HG03175 (cell line): ENCODE measurements around the gene ZDHHC12.
A peak's percentile ranks its signal among the peaks of the same experiment; 100 is the strongest.

Experiments
- ATAC-seq: cut with Tn5 transposase; IDR thresholded peaks from one replicate; pipeline ENCODE4 v1.9.1; 2021; ENCODE audit warnings: mild to moderate bottlenecking, moderate library complexity; ENCODE audit not compliant: unreplicated experiment

ZDHHC12 gene, protein sequence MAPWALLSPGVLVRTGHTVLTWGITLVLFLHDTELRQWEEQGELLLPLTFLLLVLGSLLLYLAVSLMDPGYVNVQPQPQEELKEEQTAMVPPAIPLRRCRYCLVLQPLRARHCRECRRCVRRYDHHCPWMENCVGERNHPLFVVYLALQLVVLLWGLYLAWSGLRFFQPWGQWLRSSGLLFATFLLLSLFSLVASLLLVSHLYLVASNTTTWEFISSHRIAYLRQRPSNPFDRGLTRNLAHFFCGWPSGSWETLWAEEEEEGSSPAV

DNA sequence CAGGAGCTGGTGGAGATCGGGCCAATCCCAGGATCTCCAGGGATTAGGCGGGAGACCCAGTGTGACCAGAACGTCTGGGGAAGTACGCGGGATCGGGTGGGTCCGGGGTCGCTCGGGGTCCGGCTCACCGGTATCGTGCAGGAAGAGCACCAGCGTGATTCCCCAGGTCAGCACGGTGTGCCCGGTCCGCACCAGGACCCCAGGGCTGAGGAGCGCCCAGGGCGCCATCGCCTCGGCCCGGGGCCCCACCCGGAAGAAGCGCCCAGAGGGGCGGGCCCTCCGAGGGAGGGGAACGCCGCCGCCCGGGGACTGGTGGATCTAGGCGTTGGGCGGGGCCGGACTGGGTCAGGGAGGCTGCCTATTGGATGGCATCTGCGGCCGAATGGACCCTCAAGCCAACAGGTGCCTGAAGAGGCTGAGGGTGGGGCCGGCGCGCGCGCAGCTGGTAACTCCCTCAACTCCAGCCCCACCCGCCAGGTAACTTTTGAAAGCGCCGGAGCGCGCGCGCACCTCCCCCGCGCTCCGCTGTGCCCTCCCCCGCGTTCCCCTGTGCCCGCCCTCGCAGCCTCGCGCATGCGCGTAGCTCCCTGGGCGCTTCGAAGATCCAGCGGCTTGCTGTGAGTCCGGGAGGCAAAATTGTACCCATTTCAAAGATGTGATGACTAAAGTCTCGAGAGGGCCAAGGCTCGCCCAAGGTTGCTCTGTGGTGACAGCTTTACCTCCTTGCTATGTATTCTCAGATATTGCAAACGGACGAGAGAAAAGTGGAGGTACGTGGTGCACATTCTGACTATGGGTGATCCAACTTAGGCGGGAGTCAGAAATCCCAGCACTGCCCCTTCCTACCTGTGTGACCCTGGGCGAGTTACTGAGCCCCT, at the start of gene ZDHHC12:
ZDHHC12 (minus strand) TSS at position 262 of the 878 bp plus-strand sequence; CDS start at position 228, 34 bp downstream.
- ATAC-seq: peak; percentile 96

DNA sequence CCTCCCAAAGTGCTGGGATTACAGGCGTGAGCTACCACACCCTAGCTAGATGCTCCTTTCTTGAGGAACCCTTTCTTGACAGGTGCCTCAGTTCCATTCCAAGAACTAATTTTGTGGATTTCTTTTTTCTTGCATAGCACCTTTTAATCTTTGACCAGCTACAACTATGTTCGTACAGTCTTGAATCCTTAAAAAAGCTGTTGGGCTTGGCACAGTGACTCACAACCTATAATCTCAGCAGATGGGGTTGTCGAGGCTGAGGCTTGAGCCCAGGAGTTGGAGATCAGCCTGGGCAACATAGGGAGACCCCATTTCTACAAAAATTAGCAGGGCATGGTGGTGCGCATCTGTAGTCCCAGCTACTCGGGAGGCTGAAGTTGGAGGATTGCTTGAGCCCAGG, 49.1 kb upstream of the ZDHHC12 start:
- ATAC-seq: no peak

DNA sequence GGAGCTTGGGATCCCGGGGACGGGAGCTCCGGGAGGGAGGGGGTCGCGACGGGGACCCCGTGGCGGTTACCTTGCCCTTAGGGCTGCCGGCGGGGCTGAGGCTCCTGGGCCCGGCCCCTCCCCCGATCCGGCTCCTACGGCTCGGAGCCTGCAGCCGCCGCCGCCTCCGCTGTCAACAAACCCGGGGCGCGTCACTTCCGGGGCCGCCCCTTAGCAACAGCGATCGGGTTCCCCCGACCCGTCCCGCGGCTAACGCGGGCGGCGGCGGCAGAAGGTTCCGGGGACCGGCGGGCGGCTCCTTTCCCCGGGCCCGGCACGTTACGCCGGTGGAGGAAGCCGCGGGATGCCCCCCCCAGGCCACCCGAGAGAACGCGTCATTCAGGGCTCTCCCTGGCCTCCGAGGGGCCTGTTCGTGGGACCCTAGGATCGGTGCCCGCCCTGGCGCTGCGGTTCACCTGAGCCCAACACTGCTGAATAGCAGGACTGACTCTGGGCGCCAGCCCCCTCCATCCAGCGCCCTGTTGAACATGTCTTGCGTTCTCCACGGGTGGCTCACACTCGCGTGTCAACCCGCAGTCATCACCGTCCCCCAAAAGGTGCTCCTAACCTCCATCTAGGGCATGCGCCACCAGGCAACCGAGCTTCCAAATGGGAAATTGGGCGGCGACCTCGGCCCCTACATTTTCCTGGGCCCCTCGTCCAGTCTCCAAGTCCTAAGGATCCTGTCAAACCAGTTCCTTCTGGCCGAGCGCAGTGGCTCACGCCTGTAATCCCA, 48.0 kb upstream of the ZDHHC12 start, which contains the start of gene ZER1:
ZER1 (minus strand) TSS at position 183 of the 775 bp plus-strand sequence. CDS start 16,362 bp downstream, outside the sequence.
- peak; percentile 94 for ATAC-seq

DNA sequence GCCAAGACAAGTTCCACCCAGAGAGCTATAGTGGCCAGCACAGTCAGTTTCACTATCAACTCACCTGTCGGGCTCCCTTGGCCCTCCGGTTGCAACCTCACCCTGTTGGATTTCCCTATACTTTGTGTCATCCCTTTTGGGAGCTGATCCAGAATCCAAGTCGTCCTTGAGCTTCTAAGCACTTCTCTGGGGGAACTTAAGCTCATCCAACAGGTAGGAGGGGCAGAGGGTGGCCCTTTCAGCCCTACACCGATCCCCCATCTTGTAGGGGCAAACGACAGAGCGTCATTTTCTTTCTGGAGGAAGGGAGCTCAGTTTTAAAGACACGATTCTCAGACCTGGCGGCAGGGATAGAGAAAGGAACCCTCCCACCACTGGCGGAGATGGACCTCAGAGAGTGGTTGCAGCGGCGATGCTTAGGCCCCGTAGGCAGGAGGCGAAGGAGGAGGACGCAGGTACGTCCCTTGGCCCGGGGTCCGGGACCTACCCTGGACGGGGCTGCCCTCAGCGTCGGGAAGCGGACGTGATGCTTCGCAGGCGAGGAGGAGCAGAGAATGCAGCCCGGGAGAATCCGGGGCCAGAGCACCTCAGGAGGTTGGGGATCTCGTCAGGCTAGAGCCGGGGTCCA, 47.3 kb upstream of the ZDHHC12 start:
- peak; percentile 20 for ATAC-seq

DNA sequence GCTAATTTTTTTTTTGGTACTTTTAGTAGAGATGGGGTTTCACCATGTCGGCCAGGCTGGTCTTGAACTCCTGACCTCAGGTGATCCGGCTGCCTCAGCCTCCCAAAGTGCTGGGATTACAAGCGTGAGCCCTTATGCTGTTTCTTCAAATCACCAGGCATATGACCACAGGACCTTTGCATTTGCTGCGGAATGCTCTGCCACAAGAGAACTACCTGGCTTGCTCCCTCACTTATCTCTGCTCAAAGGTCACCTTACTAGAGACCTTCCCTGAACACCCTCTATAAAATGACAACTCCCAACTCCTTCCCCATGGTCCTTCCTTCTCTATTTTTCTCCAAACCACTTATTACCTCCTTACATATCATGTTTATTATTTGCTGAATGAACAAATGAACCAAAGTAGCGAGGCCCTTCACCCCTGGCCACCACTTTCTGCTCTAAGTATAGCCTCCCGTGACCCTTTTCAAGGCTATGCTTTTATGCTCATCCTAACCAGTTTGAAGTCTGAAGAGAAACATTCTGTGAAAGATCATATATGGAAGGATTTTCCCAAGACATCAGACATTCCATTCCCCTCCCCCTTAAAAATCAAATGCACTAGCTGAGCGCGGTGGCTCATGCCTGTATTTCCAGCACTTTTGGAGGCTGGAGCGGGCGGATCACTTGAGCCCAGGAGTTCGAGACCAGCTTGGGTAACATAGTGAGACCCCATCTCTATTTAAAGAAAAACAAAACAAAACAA, 46.5 kb upstream of the ZDHHC12 start:
- ATAC-seq: no peak

DNA sequence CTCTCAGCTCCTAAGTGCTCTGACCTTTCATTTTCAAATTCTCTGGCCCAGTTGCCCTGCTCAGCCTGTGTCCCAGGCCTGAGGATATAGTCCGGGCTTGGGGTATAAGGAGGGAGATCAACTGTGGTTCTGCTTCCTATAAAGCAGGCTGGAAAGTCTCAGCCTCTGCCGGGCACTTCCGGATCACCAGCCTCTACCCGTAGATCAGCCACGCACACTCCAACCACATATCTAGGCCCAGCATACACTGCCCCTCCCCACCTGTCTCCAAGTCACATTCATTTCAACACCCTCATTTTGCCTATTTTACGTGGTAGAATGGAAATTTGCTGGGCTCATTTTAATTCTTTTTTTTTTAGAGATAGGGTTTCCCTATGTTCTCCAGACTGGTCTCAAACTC, 44.7 kb upstream of the ZDHHC12 start:
- no peak for ATAC-seq

DNA sequence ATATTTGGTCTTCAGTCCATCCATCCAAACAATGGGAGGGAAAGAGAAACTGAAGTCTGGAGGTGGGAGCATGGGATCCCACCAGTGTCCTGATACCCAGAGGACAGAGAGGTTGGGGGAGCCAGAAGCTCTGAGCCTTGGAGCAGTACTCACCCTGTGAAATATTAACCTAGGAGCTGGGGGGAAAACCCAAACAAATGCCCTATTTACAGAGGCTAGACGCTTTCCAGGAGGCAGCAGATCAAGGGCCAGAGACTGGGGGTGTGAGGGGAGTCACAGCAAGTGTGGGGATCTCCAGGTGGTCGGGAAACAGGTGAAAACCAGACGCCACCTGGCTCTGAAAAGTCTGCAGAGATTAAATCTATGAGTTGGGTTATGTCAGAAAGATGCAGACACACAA, 41.6 kb upstream of the ZDHHC12 start:
- no peak for ATAC-seq

DNA sequence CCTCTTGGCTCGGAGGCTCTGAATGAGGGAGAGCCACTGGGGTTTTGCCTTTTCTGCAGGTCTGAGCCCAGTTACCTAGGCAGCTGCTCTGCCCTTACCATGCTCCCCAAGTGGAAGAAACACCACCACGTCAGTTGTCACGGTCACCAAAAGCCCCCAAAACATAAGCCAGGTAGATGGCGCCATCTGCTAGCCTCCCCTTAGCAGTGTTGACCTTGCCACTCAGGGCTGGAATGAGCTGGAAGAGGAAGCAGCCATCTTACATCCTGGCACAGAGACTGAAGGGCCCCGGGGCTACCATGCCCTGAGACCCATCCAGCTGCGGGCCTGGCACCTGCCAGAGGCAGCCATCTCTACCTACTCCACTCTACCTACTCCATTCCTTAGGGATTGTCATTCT, 40.4 kb upstream of the ZDHHC12 start:
- no peak for ATAC-seq

DNA sequence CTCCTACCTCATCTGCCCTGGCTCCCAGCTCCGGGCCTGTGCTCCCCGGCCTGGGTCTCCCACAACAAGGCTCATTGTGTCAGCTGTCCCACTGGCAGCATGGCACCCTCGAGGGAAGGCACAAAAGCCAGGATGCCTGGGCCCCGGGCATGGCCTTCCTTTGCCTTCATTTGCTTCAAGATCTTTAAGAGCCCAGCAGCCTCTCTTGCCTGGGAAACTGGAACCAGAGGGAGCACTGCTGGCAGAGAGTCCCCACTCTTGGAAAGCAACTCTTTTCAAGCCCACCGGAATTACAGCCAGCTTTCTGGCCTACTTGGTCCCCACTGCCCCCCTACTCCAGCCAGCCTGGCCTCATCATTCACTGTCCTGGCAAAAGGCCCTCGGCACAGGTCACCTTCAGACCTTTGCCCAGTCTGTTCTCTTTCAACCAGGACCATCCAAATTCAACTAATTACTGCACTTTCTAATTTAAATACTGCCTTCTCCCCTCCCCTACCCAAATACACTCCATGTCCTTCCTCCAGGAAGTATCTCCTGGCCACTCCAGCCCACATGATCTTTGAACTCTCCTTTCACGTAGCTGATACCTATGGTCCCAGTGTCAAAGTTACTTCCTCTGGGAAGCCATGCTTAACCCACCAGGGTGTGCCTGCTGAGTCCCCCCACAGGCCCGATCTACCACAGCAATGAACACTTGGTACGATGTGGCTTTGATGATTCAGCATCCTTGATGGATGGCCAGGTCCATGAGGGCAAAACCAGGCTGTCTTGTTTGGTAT, 38.9 kb upstream of the ZDHHC12 start:
- no peak for ATAC-seq

DNA sequence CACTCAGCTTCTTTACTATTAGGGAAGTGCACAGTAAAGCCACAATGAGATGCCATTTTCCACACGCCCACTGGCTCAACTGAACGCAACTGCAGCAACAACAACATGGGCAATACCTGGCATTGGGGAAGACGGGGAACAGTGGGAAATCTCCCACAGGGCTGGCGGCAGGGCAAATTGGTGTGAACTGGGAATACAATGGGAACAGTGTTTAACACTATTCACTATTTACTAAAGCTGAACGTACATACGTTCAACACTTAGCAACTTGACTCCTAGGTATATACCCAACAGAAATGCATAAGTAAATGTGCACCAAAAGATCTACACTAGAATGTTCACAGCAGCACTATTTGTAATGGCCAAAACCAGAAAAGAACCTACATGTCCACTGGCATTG, 33.7 kb upstream of the ZDHHC12 start:
- no peak for ATAC-seq

DNA sequence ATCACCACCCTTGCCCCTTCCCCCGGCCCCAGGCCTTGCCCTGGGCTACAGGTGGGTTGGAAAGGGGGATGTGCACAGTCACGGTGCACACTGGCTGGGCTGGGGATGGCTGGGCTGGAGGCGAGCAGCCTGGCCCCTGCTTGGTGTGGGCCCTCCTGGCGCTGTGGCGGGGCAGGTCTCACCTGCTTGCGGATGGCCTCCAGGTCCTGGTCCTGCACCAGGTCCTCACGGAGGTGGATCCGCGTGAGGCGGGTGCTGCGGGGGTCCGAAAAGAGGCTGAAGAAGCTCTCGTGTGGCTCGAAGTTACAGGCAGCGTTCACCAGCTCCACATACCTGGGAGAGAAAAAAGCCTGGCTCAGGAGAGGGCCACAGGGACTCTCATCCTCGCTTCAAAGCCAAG, 29.7 kb upstream of the ZDHHC12 start:
- no peak for ATAC-seq

DNA sequence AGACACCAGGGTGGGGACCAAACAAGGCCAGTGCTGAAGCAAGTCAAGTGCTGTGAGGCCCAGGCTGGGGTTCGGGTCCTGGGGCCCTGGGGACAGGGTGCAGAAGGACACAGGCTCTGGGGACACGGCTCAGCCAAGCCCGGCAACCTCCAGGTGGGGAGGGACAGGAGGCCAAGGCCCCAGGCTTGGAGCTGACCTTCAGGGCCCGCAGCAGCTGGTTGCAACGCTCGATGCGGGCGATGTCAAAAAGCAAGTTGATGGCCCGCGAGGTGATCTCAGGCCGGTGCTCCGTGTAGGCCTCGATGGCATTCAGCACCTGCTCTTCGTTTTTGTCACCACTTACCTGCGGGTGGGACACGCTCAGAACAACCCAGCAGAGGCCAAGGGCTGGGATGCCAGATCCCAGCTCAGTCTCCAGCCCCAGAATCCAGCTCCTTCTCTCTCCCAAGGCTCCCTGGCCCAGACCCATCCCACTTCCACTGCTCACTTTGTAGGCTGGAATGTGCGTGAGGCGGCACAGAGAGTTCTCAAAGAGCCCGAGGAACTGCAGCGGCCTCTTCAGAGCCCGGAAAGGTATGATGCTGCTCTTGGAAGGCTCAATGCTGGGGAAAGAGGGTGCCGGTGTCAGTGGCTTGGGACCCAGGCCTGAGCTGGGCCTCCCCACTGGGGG, 27.1 kb upstream of the ZDHHC12 start:
- no peak for ATAC-seq

DNA sequence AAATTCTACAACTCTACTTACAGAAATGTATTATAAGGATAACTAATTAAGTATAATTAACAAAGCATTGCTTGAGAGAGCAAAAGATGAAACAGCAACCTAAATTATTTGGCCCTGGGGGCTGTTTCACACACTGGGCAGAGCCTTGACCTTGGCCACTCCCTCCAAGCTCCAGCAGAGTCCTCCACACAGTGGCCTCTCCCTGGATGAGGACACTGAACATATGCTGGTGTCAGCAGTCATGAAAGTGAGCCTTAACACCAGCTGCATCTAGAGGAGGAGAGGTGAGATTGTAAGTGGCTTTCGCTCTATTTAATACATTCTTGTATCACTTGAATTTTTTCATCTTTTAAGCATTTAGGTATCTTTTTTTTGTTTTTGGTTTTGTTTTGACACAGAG, 23.3 kb upstream of the ZDHHC12 start:
- ATAC-seq: no peak

DNA sequence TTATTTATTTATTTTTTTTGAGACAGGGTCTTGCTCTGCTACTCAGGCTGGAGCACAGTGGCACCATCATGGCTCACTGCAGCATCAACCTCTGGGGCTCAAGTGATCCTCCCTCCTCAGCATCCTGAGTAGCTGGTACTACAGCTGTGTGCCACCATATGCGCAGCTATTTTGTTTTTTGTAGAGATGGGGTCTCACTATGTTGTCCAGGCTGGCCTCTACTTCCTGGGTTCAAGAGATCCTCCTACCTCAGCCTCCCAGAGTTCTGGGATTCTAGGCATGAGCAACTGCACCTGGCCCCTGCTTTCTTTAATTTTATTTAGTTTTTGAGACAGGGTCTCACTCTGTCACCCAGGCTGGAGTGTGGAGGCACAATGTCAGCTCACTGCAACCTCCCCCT, 19.5 kb upstream of the ZDHHC12 start:
- no peak for ATAC-seq

DNA sequence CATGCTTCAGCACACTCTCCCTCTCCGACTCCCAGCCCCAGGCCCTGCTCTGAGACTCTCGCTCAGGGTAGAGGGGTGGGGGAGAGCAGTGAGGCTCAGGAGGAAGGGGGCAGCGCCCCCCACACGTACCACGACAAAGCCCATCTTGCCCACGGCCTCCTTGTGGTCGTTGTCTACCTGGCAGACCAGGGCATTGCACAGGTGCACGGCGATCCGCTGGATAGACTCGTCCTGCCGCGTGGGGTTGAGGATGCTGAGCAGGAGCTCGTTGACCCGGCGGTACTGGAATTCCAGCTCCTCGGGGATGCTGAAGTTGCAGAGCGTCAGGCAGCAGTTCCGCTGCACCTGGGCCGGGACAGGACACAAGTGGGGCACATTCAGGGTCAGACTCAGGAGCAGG, 18.5 kb upstream of the ZDHHC12 start:
- no peak for ATAC-seq

DNA sequence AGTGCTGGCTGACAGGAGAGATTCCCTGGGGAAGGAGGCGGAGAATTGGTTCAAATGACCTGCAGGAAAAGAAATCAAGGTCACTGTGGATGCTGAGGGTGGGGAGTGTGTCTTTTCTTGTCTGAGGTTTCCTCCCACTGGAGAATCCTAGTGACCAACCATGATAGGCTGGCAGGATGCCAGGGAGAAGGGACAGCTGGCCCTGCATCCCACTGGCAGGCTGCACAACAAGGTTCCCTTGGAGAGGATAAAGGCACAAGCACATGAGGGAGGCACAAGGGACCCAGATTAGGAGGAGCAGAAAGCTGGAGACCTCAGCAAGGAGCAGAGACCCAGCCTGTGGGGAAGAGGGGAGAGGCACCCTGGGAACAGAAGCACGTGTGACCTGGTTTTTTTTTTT, 11.4 kb upstream of the ZDHHC12 start:
- no peak for ATAC-seq

DNA sequence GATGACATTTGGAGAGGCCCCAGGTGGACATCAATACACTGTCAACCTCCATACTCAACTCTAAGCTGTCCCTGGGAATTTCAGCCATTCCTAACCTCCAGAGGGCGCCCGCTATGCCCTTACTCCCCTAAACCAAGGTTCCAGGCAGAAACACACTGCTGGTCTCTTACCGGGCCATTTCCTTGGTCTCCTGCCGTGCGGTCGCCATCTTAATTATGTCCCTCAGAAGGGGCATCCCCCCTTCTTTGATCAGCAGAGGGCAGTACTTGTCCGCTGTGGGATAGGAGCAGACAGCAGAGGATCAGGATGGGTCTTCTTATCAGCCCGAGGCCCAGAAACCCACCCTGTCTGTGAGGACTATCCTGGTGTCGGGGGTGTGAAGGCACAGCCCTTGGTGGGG, 9.3 kb upstream of the ZDHHC12 start:
- no peak for ATAC-seq

DNA sequence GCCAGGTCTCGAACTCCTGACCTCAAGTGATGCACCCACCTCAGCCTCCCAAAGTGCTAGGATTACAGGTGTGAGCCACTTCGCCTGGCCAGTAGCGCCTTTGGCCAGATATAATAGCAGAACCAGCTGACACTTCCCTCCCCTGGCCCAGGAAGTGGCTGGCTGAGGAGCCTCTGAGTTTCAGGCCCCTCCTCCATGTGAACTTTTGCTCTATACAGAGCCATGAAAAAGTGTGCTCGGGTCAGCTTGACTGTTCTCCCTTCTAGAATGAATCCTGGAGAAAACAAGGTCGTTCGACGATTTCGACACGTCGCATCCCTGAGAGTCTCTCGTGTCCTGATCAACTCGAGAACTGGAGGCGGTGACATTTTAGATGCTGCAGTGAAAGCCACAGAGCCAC, 8.6 kb upstream of the ZDHHC12 start:
- ATAC-seq: no peak

DNA sequence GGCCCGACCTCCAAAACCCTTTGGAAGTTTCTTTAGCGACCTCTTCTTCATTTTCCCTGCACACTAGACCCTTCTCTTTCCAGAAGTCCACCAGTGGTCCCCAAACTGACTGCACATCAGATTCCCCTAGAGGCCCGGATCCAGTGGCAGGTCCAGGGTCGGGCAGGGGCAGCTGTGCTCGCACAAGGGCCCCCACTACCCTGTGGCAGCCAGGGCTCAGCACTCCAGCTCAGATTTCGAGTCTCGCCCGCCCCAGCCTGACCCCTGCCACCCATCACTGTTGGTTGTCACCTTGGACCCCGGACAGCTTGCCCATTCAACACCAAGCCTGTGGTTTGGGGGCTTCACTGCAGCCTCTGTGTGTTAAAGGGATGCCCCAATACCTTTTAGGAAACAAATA, 7.8 kb upstream of the ZDHHC12 start:
- ATAC-seq: no peak
